GM18520 (cell line): Measurements from ENCODE around the gene PRKCH.

Experiments used
- ATAC-seq: cut with Tn5 transposase; IDR thresholded peaks from one replicate; pipeline ENCODE4 v1.9.1; 2021; ENCODE audit not compliant: unreplicated experiment

The PRKCH gene

DNA sequence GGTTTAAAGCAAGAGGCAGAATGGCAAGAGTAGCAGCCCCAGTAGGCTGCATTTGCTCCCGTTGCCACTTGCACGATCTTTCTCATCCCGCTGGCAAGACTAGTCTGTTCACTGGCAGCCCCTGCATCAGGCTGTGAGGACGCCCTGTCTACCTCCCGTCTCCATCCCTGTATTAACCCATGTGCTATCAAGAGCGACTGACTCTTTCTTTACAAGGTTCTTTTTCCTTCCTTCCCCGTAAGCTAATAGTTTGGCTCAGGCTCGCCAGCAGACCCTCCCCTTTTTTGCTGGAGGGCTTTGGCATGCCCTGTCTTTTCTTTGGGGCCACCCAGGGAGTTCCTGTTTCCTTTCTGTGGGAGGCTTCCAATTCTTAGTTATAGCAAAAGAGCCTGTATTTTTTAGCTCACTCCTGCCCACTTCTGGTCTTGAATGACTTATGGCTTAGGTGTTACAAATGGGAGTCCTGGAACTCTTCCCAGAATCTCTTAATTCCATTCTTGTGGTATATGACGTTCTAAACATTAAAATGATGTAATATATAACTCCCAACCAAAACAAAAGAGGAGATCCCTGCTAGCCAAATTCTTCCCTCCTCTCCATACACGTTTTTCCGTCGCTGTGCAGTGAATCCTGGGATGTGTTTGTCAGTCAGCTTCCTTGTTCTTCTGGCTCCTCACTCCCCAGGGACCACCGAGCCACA lies 149.0 kb downstream of the PRKCH start:
- no peak for ATAC-seq

DNA sequence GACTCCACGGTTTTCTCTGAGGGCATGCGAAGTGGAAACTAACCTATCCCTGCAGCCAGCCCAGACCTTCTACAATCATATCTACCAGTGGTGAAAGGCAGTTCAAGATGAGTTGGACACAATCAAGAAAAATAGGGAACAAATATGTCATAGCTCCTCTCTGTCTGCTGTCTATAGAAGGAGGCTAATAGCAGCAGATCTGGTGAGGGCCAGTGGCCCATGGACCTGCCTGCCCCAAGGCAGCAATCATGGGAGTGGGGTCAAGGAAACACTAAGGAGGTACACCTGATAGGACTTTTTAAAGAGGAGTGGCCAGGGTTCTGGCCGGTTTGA lies 149.5 kb downstream of the PRKCH start:
- ATAC-seq, result no peak

DNA sequence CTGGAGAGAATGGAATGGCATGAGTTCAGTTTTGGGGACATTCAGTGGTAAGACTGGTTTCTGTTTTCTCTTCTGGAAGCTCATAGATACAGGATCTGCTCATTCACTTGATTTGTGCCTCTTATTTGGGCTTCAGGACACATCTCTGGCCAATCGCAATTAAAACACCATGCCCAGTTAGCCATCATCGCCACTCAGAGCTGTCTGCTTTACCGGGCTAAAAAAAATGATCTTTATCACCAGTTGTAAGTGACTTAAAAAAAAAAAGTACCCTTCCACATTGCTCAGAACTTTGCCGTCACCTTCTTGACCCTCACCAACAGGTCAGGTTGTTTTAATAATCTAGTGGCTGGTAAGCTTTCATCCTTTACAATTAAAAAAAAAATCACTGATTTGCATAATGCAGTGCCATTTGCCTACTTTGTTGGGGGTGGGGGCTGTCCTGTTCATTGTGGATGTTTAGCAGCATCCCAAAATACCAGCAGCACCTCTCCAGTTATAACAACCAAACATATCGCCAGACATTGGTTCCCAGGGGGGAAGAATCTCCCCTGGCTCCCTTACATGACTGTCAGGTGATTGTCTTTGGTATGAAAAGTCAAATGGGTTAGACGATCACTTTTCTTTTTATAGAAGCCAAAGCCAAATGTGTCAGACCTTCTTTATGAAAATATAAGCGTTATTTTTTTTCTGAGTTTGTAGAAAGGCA lies 150.1 kb downstream of the PRKCH start:
- ATAC-seq, result no peak

DNA sequence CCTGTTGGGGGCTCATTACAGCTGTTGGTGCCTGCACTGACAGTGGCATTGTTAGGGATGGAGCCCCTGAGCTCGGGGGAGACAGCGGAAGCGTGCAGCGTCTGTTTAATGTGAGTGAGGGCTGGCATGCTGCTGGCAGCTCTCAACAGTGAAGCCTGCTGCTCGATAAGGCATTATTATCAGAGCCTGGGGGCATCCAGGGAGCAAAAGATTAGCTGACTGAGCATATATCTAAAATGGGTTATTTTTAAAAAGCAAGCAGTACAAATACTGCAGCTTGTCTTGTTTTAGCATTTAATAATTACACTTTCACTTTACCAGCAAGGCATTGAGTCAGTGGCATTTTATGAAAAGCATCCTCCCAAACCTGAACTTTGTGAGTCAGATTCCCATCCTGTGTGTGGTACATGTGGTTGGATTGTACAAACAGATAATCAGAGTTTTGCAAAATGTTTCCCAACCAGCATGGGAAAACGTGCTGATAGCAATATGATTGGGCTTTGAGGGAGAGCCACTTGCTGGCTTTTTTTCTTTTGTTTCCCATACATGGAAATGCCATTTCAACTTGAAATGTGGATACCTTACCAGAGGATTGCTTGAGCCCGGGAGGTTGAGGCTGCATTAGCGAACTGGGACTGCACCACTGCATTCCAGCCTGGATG lies 150.8 kb downstream of the PRKCH start:
- ATAC-seq, result no peak

DNA sequence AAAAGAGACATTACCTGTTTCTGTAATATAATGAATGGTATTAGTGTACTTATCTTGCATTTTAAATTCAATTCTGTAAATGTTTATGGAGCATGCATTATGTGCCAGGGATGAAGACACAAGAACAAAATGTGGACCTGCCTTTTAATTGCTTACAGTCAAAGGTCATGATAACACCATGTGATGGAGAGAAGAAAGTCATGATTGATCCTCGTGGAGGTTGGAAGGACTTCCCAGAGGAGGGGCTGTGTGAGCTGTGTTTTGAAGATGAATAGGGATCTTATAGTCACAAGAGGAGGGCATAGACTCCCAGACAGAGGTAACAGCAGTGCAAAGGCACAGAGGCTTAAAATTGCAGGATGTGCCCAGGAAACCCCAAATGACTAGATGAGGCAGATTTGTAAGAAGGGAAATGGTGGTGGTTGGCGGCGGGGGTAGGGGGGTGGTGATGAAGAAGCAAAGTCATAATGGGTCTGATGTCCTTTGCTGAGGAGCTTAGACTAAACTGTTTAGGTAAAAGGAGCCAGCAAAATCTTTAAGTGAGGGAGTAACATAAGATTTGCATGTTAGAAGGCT lies 151.5 kb downstream of the PRKCH start:
- ATAC-seq, result no peak

DNA sequence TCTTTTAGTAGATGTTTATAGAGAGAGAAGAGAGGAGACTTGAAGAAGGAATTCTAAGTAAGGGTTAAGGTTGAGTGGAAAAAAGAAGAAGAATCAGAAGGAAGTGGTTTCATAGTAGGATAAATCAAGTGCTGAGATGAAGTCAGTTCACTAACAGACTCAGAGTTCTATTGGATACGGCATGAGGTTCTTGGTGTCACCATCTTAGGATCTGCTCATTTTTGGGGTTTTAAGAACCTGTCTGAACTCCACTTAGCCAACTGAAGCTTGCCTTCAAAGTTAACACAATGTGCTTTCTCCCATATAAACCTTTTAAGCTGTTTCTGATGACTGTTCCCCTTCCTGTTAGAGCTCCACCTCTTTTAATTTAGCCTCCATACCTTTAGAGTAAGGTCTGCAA lies 152.6 kb downstream of the PRKCH start:
- no peak for ATAC-seq

DNA sequence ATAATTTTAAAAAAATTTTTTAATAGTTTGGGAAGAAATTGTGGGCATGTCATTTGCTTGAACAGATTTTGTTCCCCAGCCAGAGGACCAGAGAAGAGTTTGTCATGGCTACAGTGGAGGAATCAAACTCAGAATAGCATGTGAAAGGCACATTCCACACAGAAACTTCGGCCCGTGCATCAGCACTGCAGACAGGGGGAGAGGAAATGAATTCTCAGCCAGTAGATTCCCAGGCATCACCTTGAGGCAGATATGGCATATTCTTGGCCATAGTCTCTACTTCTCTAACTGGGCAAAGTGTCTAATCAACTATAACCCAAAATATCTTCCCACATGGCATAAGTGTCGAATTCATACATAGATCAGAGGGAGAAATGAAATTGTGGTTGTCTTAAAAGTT lies 153.3 kb downstream of the PRKCH start:
- no peak for ATAC-seq

DNA sequence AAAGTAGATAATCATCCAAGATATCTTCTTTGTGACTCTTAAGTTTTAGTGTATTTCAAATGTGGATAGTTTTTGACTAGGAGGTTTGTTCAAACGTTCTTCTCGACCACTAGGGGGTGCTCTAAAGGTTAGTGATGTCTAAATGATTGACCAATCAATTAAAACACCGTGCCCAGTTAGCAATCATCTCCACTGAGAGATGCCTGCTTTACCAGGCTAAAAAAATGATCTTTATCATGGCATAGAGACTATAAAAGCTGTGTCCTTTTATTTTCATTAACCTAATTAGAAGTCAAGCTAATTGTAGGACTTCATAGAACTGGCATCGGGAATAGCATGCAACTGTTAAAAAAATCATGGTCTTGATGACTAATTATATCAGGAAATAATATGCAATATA lies 153.9 kb downstream of the PRKCH start:
- no peak for ATAC-seq

DNA sequence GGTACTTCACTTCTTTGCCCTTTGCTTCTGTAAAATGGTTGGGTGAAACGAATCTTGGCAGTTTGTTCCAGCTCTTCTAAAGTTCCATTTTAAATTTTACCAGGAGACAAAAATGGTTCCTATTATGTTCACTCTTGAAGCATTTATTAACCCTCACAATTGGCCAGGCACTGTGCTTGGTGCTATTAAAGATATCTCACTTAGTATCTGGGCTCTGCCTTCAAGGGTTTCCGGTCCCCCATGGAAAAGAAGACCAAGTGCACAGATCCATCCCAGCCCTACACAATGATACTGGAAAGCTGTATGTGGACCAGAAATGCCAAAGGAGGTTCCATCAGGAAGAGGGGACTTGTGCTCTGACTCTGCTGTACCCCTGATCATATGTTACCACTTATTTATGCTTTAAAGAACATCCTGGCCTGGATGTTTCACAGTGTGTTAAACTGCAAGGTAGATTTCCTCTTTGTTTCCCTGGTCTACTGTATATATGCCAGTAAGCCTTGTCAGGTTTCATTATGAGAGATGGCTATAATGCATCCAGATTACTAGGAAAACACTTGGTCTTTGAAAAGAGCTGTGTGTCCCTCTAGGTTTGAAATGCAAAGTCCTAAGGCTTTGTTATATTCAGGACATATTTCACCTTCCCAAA lies 154.8 kb downstream of the PRKCH start:
- ATAC-seq, result no peak

DNA sequence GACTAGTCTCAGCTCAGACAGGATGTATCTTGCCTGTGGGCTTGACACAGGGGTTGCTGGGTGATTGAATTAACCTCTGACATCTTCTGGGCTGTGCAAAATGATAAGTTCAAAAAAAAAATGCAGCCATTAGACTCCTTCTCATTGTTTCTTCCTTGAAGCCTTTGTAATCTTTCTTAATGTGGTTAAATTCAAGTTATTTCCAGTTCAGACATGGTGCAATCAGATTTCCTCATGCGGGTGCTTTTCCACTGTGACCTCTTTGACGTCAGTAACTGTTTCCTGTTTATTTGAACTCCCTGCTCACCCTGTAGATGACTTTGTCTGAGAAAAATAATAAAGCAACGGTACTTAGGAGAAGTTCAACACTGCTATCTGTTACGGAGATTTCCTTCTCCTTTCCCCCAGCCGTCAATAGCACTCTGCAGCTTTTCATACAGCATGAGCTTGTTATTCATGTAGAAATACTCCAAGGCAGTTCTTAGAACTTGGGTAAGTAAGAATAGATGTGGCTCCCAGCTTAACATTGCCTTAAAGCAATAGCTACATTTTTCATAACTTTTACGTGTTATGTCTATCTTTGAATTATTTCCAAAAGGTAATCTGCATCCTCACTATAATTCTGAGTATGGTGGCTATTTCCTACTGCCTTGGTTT lies 155.5 kb downstream of the PRKCH start:
- ATAC-seq, result no peak

DNA sequence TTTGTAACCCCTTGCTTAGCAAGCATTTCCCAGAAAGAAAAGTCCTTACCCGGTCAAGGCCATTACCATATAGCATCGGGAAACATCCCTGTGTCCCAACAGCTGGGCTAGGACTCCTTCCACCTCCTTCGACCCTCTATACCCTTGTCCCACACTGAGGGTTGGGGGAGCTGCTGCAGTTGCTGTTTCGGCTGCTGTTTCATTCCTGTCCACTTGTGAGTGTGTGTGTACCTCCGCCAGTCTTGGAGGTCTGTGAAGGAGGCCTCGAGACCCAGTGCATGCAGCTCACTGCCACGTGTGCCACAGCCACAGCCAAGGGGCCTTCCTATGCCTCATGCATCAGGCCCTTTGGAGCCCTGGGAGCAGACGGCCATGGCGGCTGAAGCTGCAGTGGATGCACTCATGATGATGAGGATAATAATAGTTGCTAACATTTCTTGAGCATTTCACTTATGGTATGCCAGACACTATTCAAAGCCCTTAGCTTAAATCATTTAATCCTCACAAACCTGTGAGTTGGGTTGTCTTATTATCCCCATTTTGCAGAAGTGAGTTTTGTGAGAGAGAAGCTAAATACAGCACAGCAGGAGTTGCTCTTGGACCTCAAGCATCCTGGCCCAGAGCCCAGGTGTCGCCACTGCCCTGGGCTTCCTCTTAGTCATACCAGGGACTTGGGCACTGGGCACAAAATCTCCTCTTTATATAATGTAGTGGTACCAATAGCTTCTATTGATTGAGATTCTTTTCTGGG lies 156.5 kb downstream of the PRKCH start:
- no peak for ATAC-seq

DNA sequence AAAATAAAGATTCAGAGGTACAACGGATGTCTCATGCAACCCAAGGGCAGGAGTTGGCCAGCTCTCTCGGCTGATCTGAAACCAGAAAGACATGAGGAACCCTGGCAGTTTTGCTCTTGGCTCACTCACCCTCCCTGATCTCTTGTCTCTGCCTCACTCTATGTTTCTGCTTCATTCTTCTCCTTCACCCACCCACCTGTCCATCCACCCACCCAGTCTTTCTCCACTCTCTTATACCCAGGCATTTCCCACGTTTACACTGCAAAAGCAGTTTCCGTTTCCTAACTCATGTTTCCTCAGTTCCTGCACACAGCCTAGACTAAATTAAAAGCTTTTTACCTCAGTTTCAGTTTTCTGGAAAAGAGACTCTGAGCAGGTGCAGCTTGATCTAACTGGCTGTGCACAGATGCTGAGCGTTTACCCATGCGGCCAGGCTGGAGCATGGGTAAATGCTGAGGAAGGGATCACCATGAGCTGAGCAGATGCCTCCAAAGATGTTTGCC lies 157.6 kb downstream of the PRKCH start:
- ATAC-seq, result no peak

DNA sequence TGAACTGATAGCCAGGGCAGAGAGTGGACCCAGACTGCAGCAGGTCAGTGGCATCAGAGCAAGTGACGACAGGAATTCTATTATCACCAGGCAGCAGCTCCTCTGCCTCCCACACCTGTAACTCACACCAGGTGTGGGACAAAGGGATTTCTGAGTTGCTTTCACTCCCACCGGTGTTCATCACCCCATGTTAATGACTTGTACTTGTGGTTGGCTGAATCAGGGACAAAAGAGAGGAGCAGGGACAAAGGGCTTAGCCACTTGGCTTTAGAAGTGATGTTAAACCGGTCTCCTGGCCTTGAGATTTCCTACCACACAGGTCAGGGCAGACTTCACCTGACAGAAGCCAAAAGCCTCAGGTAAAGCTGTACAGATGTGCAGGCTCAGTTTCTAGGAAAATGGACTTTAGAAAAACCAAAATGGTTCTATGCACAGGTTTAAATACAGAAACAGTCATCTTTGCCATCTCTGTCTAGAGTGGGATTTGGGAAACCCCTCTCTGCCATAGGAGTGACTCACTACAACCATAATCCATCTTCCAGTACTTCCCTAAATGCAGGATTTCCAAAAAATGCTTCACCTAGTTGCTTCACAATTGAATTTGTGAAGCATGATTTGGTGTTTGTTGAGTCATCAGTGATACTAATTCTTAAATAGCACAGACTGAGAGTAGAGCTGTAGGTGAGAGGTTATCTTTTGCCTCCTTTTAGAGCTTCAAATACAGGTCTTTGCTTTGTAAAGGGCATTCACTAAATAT lies 158.5 kb downstream of the PRKCH start:
- no peak for ATAC-seq

DNA sequence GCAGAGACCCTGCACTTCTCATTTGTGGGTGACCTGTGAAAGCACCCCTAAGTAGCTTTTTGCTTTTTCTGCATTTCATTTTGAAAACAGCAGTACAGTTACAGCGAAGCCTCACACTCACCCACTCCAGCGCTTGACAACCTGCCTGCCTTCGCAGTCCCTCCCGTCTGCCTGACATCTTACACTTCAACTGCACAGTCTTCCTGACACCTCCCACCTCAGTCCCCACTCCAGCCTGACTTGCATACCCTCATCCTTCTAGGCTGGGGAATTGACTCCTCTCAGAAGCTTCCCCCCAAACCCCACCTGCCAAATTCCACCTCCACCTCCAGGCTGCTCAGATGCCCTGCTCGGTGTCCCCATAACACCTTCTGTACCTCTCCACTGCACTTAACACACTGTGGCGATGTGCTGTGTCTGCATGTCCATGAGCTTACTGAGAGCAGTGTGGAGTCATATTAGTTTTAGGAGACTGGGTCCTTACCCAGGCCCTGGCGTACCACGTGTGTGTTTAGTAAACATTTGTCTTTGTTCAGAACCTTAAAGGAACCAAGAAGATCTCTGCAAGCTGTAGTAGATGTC lies 159.4 kb downstream of the PRKCH start:
- ATAC-seq, result no peak

DNA sequence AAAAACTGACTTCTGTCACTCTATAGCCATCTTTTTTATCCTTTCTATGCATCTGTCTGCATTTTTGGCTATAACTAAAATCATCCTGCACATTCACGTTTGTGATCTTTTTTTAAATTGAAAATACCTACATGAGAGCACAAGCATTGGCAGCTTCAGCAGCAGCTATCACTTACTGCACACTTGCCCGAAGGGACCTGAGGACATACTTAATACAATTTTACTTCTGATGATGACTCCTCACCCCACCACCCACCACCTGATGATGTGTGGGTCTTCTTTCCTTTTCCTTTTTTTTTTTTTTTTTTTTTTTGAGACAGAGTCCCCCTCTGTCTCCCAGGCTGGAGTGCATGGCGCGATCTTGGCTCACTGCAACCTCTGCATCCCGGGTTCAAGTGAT lies 160.3 kb downstream of the PRKCH start:
- no peak for ATAC-seq

DNA sequence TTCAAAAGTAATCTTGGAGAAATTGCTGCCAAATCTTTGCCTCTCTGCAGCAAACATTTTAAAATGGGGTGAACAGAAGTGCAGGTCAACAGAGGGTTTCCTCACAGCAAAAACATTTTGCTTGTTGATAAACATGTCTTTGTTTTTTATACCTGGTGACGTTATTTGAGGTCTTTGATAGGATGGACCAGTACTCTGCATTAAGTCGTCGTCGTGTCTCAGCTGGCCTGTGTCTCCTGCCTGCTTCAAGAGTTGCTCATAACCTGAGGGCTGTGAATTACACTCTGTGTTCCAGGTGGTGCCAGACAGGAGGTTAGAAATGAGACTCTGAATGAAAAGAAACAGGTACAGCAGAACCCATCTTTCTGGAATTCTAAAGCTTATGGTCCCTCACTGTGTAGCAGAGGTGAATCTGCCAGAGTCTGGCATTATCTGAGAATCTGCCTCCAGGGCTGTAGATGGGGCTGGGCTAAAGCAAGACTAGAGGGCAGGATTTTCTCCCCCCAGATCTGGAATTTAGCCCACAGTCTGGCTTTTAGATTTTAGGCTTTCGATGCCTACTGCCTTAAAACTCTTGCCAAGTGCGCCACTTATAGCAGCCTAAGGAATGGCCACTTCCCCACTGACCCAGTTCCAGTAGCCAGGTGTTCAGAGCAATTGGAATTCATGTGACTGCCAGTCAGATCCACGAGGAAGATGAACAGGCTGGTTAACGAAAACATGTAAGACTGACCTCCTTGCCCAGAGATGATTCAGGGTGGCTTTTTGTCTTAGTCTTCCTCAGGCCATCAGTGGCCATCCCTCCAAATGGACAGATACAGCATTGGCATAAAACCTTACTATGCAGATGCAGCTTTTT lies 161.2 kb downstream of the PRKCH start:
- ATAC-seq, result no peak

DNA sequence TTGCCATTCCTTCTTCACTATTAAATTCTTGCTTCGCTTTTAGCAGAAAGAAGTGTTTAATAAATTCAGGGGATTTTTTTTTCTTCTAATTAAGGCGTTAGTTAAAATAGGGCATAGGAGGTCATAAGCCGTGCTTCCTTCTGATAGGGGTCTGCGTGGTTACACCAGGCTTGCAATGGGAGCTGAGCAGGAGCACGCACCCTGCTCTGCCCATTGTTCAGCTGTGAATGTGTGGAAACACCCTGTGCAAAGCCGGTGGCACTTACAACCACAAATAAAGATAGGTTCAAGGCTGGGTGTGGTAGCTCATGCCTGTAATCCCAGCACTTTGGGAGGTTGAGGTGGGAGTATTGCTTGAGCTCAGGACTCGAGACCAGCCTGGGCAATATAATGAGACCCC lies 162.1 kb downstream of the PRKCH start:
- no peak for ATAC-seq

DNA sequence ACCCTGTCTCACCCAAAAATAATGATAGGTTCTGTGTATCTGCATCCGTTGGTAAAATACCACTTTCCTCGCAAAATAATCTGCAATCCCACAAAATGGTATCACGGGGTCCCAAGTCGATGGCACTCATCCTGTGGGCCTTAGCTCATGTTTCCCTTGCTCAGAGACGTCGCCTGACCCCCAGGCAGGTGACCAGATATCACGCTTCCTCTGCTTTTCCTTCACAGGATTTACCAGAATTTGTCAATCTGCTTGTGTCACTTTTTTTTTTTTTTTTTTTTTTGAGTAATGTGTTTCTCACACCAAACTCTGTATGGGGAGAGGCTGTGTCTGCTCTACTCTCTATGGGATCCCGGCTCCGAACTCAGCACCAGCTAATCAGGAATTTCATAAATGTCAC lies 162.7 kb downstream of the PRKCH start:
- no peak for ATAC-seq
